HG02571 (cell line): ENCODE results near the gene SLC35B2.

Experiments
- ATAC-seq: cut with Tn5 transposase; IDR thresholded peaks from one replicate; pipeline ENCODE4 v1.9.1; 2021; ENCODE audit warnings: mild to moderate bottlenecking, moderate library complexity; ENCODE audit not compliant: unreplicated experiment

SLC35B2 gene

GRCh38 chr6:44224029-44224964 lies 33.0 kb downstream of the SLC35B2 start:
- ATAC-seq, result no peak

GRCh38 chr6:44223319-44224028 lies 33.9 kb downstream of the SLC35B2 start, which contains the start of gene SLC29A1:
Gene SLC29A1 (plus strand): TSS chr6:44223595. CDS start chr6:44227314, 3,719 bp downstream.
- no peak for ATAC-seq

- no peak for ATAC-seq
Observed at GRCh38 chr6:44222486-44223318, 34.6 kb downstream of the SLC35B2 start.

GRCh38 chr6:44221961-44222335 lies 35.4 kb downstream of the SLC35B2 start:
- ATAC-seq, result no peak

- no peak for ATAC-seq
Observed at GRCh38 chr6:44221291-44221960, 35.9 kb downstream of the SLC35B2 start.

- no peak for ATAC-seq
Observed at GRCh38 chr6:44220913-44221290, 36.4 kb downstream of the SLC35B2 start.

- no peak for ATAC-seq
Observed at GRCh38 chr6:44219815-44220784, 37.2 kb downstream of the SLC35B2 start.

GRCh38 chr6:44219053-44219814 lies 38.1 kb downstream of the SLC35B2 start:
- peak; percentile 55 for ATAC-seq

GRCh38 chr6:44217332-44218143 lies 39.8 kb downstream of the SLC35B2 start:
- no peak for ATAC-seq

- no peak for ATAC-seq
Observed at GRCh38 chr6:44216677-44217331, 40.5 kb downstream of the SLC35B2 start, which contains the start of gene MYMX. Gene MYMX (plus strand): TSS chr6:44216926. CDS start chr6:44217472, 546 bp downstream.

GRCh38 chr6:44214307-44214706 lies 43.0 kb downstream of the SLC35B2 start:
- no peak for ATAC-seq

GRCh38 chr6:44211284-44211683 lies 46.0 kb downstream of the SLC35B2 start:
- no peak for ATAC-seq

- ATAC-seq, result no peak
Observed at GRCh38 chr6:44207966-44208365, 49.4 kb downstream of the SLC35B2 start.
